NCI-H146 (cell line): ENCODE data around the gene ARMH1.

Experiments used
- DNase-seq: peaks from one replicate; lab custom pipeline; 2025; lab: John Stamatoyannopoulos, UW

ARMH1 gene

GRCh38 chr1:44674113-44675000 lies at the start of gene ARMH1, which contains the start of gene TMEM53:
Gene ARMH1, plus strand, starts transcription at chr1:44674714. Its CDS starts 14,984 bp downstream, at chr1:44689698.
Gene TMEM53, minus strand, starts transcription at chr1:44674481. Its CDS starts 90 bp downstream, at chr1:44674391.
- DNase-seq: peak; percentile 98

GRCh38 chr1:44625348-44625747 lies 49.2 kb upstream of the ARMH1 start:
- DNase-seq: no peak

GRCh38 chr1:44628962-44629756 lies 45.4 kb upstream of the ARMH1 start:
- DNase-seq: no peak

DNA sequence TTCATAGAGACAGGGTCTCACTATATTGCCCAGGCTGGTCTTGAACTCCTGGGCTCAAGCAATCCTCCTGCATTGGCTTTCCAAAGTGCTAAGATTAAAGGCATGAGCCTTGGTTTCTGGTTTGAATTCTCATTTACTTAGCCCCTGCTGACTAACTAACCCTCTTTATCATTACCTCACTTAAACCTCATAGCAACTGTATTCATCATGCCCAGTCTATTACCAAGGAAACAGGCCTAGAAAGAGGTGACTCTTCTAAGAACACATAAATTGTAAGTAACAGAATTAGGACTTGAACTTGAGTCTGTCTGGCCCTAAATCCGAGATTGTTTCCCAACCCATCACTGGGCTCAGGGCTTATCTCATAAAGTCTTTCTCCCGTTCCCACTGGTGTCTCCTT lies 44.4 kb upstream of the ARMH1 start:
- no peak for DNase-seq

DNA sequence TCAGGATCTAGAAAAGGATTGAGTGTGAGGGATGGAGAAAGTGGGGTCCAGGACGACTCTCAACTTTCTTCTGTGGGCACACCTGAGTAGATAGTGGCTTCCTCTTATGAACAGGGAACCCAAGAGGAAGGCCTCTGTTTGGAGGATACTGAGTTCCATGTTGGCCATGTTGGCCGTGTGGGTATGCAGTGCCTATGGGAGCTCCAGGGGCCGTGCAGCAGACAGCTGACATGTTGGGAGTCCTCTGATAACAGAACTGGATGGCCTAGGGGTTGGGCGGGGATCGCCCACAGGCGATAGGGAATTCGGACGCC lies 43.2 kb upstream of the ARMH1 start:
- no peak for DNase-seq

DNA sequence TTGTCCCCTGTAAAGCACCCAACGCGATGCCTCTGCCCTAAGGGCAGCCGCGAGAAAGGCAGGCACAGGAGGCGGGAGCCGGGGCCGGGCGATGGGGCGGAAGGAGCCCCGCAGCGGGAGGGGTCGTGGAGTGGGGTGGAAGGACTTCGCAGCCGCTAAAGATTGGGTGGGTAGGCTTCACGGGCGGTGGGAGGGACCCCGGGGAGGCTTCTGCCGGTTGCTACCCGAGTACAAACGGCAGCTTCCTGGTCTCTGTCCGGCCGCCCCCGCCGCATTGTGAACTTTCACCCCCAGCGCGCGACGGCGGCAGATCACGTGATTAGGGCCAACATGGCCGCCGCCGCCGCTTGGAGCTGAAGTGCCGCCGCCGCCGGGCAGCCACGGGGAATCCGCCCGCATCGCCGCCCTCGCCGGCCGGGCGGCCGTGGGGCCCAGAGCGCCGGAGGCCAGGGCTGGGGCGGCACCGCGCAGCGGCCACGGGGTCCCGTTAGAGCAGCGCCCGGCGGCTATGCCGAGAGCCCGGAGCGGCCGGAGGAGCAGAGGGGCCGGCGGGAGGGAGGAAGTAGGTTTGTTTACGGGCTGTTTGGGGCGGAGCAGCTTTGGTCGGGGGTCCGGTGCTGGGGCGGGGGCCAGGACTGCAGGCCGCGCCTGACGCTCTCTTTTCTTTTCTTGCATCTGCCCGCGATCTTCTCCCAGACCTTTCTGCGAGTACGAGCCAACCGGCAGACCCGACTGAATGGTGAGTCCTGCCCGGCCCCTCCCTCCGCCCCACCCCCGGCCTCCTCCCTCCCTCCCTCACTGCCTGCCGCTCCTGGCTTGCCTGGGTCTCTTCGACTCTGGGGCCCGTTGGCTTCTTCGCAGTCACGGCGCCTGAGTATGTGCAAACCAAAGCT lies 42.6 kb upstream of the ARMH1 start:
- peak; percentile 83 for DNase-seq

DNA sequence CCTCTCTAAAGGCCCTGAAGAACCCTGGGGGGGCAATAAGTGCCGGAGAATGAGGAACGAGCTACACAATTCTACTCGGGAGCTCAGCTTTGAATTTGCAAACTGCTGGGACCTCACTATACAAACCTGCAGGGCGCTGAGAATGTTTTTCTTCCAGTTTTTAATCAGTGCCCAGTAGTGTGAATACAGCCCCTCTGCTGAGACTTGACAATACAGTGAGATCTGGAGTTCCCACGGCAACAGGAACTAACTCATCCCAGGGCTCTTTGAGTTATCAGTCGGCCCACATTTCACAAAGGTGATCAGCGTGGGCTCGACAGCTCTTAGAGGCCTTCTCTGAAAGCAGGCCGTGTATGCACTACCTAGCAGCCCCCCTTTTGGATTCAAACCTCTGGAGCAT lies 41.9 kb upstream of the ARMH1 start:
- DNase-seq: peak; percentile 27

DNA sequence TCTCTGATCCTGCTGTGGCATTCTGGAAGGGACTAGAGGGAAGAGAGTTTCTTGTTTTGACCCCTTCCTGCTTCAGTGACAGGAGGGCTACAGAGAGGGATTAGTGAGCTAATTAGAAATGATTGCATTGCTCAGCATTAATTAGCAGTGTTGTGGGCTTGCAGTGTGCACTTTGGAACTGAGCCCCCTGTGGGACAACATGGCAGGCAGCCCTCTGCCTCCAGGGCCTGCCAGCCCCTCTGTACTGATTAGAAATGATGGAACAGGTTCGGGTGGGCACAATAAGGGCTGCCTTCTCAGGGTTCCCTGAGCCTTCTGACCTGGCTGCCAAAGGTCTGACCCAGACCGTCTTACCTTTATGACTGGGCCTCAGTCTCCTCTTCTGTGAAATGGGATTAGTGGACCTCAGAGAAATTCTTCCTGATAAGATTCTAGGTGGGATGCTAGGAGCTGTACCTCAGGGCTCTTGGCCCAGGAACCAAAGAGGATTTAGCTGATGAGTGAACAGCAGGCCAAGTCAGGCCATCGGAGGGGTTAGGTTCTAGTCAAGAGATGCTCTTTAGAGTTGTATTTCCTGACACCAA lies 39.8 kb upstream of the ARMH1 start:
- DNase-seq: no peak

GRCh38 chr1:44635439-44635838 lies 39.1 kb upstream of the ARMH1 start:
- no peak for DNase-seq

DNA sequence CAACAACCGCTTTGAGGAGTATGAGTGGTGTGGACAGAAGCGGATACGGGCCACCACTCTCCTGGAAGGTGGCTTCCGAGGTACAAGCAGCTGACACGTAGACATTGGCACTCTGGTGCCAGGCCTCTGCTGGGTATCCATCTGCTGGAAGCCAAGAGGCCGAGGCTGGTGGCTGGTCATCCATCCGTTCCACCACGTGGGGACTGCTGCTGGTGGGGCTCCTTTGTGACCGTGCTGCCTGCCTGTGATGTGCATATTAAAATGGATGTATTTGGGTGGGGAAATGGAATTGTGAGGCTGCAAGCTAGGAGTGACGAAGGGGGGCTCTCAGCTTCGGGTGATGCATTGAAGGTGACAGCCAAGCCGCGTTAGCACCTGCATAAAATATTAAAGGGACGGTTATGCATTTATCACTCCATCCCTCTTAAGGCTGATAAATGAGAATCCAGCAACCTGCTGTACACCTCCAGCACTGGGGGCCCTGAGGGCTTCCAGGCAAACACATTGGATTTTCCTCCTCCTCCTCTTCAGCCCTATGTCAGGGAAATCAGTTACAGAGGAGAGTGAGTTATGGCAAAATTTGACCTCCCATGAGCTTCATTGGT lies 38.3 kb upstream of the ARMH1 start:
- DNase-seq: no peak

DNA sequence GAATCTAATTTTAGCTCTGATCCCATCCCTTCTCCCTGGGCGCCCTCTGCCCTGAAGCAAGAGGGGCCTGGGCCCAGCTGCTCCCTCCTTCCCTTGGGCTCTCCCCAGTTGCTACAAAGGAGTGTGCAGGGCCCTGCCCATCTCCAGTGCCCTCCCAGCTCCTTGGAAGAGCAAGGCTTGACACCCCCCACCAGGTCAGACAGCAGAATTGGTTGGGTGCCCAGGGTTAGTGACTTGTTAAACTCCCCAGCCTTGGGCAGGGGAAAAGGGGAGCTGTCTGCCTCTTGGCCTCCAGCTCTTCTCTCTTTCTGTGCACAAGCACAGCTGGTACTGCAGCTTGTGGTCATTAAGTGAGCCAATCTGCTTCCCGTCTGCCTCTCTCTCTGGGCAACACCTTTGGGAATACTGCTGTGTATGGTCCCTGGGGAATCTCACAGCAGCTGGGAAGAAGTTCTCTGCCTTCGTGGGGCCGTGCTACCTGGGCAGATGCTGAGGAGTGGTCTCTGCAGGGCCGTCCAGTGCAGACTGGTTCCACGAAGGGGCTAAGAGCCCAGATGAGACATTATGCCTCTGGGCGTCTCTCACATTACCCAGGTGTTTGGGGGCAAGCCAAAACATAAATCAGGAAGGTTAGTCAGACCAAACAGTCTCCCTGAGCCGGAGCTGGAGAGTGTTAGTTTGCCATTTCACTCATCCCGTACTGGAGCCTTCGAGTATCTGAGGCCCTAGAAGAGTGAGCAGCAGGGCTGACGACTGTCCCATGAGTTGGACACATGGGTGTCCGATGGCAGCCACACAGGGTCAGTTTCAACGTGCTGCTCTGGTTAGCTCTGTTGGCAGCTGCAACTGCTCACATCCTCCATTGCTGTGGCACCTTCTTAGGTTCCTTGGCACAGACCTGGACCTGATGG lies 37.6 kb upstream of the ARMH1 start:
- no peak for DNase-seq

DNA sequence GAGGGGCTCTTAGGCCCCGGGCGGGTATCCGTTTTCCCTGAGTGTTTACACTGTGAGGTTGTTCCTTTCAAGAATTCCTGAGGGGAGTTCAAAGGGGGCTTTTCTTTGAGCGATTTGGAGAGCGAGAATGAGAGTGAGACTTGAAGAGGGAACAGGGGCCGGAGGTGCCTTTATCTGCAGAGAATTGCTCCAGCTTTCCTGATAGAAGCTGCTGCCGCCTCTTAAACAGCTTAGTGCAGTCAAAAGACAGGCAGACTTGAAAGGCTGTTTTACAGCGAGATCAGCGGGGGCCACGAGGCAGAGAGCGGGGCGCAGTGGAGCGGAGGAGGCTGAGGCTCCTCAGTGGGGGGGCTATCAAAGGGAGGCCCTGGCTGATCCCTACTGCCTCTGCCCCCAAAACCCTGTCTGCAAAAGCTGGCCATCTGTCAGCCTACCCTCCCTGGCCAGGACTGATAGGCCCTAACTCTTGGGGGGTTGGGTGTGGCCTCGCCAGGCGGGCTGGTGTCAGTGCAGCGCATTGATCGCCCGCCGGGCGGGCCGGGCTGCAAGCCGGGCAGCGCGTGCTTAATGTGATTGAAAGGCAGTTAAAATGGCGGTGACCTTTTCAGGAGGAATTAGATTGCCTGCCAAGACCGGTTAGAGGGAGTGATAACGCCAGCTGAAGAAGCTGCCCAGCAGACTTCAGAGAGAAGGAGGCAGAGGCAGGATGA lies 36.7 kb upstream of the ARMH1 start:
- DNase-seq: no peak

DNA sequence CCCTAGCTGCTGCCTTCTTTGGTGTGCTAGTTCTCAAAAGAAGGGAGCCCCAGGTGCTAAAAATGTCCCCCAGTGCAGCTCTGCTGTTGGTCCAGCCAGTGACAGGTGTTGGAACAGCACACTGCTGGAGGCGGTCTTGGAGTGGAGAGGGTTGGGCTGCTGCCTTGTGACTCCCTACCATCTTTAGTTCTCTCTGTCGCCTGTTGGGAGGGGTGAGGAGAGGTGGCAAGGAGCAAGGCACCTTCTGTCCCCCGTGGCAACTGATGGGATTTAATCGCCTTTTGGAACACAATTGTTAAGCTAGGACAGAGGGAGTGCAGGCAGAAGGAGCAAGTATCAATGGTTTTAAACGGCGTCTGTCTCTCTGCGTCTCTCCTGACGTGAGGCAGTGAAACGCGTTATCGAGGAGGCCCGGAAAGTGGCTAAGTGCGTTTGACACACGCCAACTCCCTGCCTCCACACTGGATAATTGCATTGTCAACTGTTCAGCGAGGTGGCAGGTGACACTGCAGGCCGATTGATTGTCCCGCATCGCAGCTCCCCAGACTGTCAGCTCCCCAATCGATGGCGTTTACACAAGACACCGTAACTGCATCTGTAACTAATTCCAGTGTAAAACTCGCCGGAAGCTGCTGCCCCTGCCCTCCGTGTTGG lies 34.2 kb upstream of the ARMH1 start:
- peak; percentile 88 for DNase-seq

- no peak for DNase-seq
Observed at GRCh38 chr1:44641126-44642102, 33.1 kb upstream of the ARMH1 start.

DNA sequence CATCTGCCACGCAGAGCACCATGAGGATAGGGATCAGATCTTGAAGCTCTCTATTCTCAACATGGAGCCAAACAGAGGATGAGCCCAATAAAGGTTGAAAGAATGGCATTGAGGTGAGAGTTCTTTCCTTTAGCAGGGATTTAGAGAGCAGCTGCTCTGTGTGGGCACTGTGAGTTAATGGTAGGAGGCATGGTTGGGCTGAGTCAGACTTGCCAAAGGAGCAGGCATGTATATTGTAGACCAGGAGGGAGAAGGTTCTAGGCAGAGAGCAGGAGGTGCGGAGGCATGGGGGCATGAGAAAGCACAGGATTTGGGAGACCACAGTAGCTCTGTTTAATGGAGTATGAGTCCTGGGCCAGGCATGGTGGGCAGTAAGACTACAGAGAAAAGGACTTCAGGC lies 32.3 kb upstream of the ARMH1 start:
- DNase-seq: no peak

- no peak for DNase-seq
Observed at GRCh38 chr1:44642925-44643324, 31.6 kb upstream of the ARMH1 start.

DNA sequence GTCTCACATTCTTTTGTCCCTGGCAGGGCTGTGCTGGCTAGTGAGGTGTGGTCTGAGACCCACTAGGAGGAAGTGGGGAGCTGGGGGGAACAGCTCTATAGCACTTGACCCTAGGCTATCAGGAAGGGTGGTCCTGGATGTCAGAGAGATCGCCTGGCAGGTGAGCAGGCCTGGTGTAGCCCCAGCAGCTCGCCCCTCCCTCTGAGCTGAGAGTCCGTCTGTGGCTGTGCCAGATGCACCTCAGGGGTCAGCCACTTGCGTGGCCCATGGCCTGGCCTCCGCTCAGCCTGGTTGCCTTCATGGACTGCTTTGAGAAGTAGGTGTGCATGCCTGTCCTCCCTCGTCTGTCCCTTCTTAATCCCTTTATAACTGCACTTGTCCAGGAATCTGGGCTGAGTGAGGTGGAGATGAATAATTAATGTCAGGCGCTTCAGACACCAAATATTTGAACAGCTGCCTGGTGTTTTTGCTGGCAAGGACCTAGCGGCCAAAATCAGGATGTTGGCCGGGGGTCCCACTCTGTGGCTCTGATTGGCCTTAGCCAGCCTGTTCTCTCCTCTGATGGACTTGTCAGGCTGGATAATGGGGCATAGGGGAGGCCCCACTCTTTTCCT lies 30.7 kb upstream of the ARMH1 start:
- DNase-seq: peak; percentile 77
